Body of pancreas (tissue), 4 donors: Measurements from ENCODE around the gene MRGPRG. TPM values are rescaled to one million over a fixed set of nuclear protein-coding genes. Genes with fewer than 3 reads are reported as not detected.

ENCODE experiments used
- ATAC-seq: fragments of 150-250 bp; one replicate; pipeline ENCODE4 v1.9.1; 2016
- DNase-seq, 4 donors: peaks; one replicate each; pipeline ENCODE4 v3.0.0-alpha.2; 2019
- H3K27ac ChIP-seq, 4 donors: fragments of 200-600 bp; sonication (generic); 1 replicate in 3 of 4; 2 replicates in 1 of 4; pipeline versions ENCODE4 v1.5.1 to v1.6.1; 2016 to 2019; ENCODE audit warnings: mild to moderate bottlenecking in 1 of 4, mixed read lengths in 1 of 4, moderate library complexity in 1 of 4
- H3K27me3 ChIP-seq, 2 donors: fragments of 200-600 bp; sonication (generic); one replicate each; pipeline ENCODE4 v1.6.0; 2016; ENCODE audit warnings: mild to moderate bottlenecking in 1 of 2
- H3K36me3 ChIP-seq, 2 donors: fragments of 200-600 bp; sonication (generic); replicated peaks in 1 of 2; 2 replicates each; pipeline ENCODE4 v1.5.1; 2016; ENCODE audit warnings: low read depth in 2 of 2; ENCODE audit not compliant: insufficient read depth in 1 of 2
- H3K4me1 ChIP-seq: fragments of 200-600 bp; sonication (generic); one replicate; pipeline ENCODE4 v1.6.0; 2016
- H3K4me3 ChIP-seq, 2 donors: fragments of 200-600 bp; sonication (generic); 1 replicate in 1 of 2; 2 replicates in 1 of 2; pipeline ENCODE4 v1.5.1; 2016 to 2019
- H3K9me3 ChIP-seq, 3 donors: fragments of 200-600 bp; sonication (generic); 1 replicate in 2 of 3; 2 replicates in 1 of 3; pipeline ENCODE4 v1.5.1; 2016
- CTCF ChIP-seq, 7 experiments: fragments of 450-650 bp in 4 of 7; fragments of 200-600 bp in 3 of 7; sonication (generic) in 3 of 7; IDR thresholded peaks; one replicate each; pipeline ENCODE4 v1.5.1; 2016 to 2019; ENCODE audit warnings: antibody characterized with exemption in 7 of 7
- POLR2A ChIP-seq, 3 donors: fragments of 450-650 bp; IDR thresholded peaks; one replicate each; pipeline ENCODE4 v1.6.1; 2016; ENCODE audit warnings: antibody characterized with exemption in 3 of 3, mild to moderate bottlenecking in 2 of 3
- WGBS, 2 donors: methylation state at CpG; one replicate each; pipeline ENCODE4 v1.1.5; 2017; 5-methylcytosine and 5-hydroxymethylcytosine counted together
- intact Hi-C: fragments of 100-400 bp; cut with DNase I; formaldehyde crosslinking; loops from one replicate; pipeline ENCODE4 v1.15.1; 2023
- total RNA-seq, 2 donors: library from RNA; depleted of rRNA; stranded (reverse); fragments of >200 nt; gene quantifications; one replicate each; pipeline ENCODE4 v1.1.0, GENCODE V29; 2016

MRGPRG gene
- total RNA-seq, 2 donors from 2014 or later = not detected

GRCh38 chr11:3205261-3206155, 13.1 kb downstream of the MRGPRG start:
- Histone ChIP-seq H3K27ac (no peak overlapping the region), H3K36me3 (no peaks in the 10 kb centered on the region), H3K4me1 (peaks cover 9% of the 10 kb centered on the region), H3K9me3 (no peaks in the 10 kb centered on the region), H3K27me3 (peaks cover 0 to 13% of the 10 kb centered on the region in 2 donors), H3K4me3 (no peak overlapping the region)
- no peak for ATAC-seq
- 28 to 43% methylated on average over 9 to 16 of the region's 16 CpGs for WGBS, 2 donors
- intact Hi-C loops = no loop called here
- no peak for TF ChIP-seq POLR2A (IDR thresholded peaks at IDR 0.05)
- TF ChIP-seq CTCF (IDR thresholded peaks at IDR 0.05) = no peak
- peak in 1 of 4 donors; percentile 1 for DNase-seq

- DNase-seq (peak in 1 of 4 donors; percentile 2), ATAC-seq (no peak)
- 63 to 76% methylated on average over 6 to 21 of the region's 24 CpGs for WGBS, 2 donors
- TF ChIP-seq CTCF (IDR thresholded peaks at IDR 0.05) = no peak
- TF ChIP-seq POLR2A (IDR thresholded peaks at IDR 0.05) = no peak
- H3K27ac ChIP-seq = no peak overlapping the region
- intact Hi-C loops = no loop called here
- H3K9me3 ChIP-seq = no peaks in the 10 kb centered on the region
- H3K27me3 ChIP-seq = peaks cover 0 to 13% of the 10 kb centered on the region in 2 donors
- H3K4me3 ChIP-seq = no peak overlapping the region
- no peaks in the 10 kb centered on the region for H3K36me3 ChIP-seq
- H3K4me1 ChIP-seq = peaks cover 9% of the 10 kb centered on the region
Observed at GRCh38 chr11:3204141-3205015, 14.2 kb downstream of the MRGPRG start.

- intact Hi-C loops = no loop called here
- Histone ChIP-seq H3K36me3 (no peaks in the 10 kb centered on the region), H3K4me3 (no peak overlapping the region), H3K4me1 (peaks cover 9% of the 10 kb centered on the region), H3K27me3 (peaks cover 0 to 13% of the 10 kb centered on the region in 2 donors), H3K27ac (no peak overlapping the region), H3K9me3 (no peaks in the 10 kb centered on the region)
- peak; percentile 54 for ATAC-seq
- 6% methylated on average over 48 of the region's 51 CpGs; no CpG with 5 or more reads in 1 of the 2 donors for WGBS, 2 donors
- peak in 3 of 4 donors; percentile 18 to 45 (median 42) for DNase-seq
- TF ChIP-seq CTCF (IDR thresholded peaks at IDR 0.05) (peak in 1 of 7 experiments; percentile 23), POLR2A (IDR thresholded peaks at IDR 0.05) (no peak)
Observed at GRCh38 chr11:3203221-3204043, 15.2 kb downstream of the MRGPRG start.

- no peak for ATAC-seq
- Histone ChIP-seq H3K27me3 (peaks cover 0 to 13% of the 10 kb centered on the region in 2 donors), H3K27ac (no peak overlapping the region), H3K4me3 (no peak overlapping the region), H3K36me3 (no peaks in the 10 kb centered on the region), H3K9me3 (no peaks in the 10 kb centered on the region), H3K4me1 (peaks cover 9% of the 10 kb centered on the region)
- WGBS, 2 donors = 10 to 15% methylated on average over 12 to 16 of the region's 17 CpGs
- TF ChIP-seq POLR2A (IDR thresholded peaks at IDR 0.05) = no peak
- TF ChIP-seq CTCF (IDR thresholded peaks at IDR 0.05) = no peak
- intact Hi-C loops = no loop called here
- peak in 1 of 4 donors; percentile 1 for DNase-seq
Observed at GRCh38 chr11:3202759-3203158, 15.9 kb downstream of the MRGPRG start.
